Hematopoietic multipotent progenitor cell treated with erythropoietin and hydrocortisone succinate and interleukin-3 and kit ligand, for 6 days (in vitro differentiated cells): ENCODE data around the gene RB1.
"Not testable (repeated sequence)": the region's sequence is repeated elsewhere in the genome, so short reads cannot be mapped to it uniquely, and the experiment has no call there.

Source experiments
- DNase-seq: peaks from one replicate; pipeline ENCODE4 v3.0.0-alpha.2; 2015

The RB1 gene

DNA sequence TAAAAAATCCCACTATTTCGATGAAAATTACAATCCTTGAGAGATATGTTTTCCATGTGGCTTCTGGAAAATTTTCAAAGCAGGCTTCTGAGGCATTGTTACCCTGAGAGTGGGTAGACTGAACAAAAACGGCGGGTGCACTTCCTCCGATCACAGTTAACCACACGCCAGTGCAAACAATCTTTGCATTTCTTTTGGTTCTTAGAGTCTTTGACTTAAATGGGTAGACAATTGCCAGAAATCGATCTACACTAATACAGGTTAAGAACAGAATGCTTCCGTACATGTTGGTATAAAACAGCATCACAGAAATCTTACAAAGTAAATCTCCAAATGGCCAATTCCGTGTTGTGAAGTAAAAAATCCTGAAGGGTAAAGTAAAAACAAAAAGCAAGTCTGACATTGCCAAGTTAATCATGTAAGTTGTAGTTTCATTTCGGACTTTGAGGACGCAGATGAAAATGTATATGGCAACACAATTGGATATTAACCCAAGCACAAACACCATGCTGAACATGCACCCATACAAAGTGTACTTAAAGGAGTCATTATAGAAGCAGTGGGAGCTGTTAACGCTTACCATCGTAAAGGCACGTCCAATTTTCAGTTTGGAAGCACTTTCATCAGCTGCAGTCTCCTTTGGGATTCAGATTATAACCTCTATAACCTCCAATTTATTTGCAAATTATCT lies 108.4 kb downstream of the RB1 start:
- no peak for DNase-seq

DNA sequence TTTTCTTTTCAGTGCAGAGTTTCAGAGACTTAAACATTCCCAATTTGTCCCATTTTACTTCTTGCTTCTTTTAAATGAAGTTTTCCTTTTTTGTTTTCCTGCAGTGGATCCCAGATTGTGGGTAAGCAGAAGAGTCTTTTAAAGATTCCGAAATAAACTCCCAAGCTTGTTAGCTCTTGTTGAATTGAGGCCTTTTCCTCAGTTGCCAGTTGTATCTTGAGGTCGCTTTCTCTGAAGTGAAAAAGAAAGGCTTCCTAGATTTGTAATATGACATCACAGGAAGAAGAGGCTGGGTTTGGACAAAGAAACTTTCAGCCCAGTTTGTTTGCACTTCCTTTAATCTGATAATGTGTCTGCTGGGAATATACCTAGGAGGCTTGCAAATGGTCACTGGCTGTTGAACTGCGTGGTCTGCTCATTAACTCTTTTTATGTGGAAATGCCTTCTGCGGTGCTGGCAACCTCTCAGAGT lies 109.4 kb downstream of the RB1 start, which contains the start of gene LPAR6:
TSS of gene LPAR6 (minus strand) at position 233 of the 471 bp plus-strand sequence. CDS start 690 bp downstream, outside the sequence.
- peak; percentile 27 for DNase-seq

DNA sequence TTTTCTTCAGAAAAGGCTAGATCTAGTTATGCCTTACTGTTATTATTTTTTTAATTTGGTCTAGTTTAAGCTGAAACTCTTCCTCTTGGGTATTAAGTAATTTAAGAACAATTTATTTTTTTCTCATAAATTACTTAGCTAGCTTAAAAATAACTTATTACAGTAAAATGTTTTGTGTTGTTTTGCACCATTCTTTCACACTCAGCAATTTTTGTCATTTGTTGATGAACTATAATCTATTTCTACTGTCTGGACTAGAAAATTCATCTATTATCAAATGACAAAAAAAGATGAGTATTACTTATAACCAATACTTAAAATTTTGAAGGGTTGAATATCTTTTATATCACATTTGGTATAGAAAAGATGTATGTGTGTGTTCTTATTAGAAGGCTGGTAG lies 111.0 kb downstream of the RB1 start:
- no peak for DNase-seq

DNA sequence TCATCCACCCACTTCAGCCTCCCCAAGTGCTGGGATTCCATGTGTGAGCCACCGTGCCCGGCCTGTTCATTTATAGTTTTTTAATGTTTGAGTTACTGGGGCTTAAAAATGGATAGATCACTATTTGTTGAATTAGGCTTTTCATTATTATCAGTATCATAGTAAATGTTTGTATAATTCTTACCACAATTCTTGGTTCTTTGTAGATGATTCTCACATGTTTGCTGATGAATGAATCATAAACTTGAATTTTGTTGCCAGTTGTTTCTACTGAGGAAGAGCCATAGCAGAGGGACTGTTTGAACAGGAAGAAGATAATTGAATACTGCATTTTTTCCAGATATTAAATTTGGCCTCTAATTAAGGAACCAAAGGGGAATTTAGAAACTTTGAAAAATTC lies 112.0 kb downstream of the RB1 start:
- no peak for DNase-seq

DNA sequence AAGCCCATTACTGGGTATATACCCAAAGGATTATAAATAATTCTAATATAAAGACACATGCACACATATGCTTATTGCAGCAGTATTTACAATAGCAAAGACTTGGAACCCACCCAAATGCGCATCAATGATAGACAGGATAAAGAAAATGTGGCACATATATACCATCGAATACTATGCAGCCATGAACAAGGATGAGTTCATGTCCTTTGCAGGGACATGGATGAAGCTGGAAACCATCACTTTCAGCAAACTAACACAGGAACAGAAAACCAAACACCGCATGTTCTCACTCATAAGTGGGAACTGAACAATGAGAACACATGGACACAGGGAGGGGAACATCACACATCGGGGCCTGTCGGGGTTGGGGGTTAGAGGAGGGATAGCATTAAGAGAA lies 118.5 kb downstream of the RB1 start:
- DNase-seq = not testable (repeated sequence)

DNA sequence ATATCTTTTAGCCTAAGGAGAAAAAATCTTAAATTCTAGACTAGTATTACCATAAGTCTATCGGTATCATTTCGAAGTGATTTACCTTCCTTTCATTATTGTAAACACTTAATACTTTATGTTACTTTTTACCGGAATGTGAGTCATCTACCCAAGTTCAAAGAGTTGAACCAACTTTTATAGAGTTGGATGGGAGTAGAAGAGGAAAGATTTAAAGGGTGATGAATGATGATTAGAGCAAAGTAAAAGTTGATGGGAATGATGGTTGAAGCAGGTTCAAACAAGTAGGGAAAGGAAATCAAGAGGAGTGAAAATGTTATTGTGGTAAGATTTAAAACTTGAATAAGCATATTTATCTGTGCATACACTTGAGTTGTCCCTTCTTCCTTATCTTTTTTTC lies 120.7 kb downstream of the RB1 start:
- no peak for DNase-seq

DNA sequence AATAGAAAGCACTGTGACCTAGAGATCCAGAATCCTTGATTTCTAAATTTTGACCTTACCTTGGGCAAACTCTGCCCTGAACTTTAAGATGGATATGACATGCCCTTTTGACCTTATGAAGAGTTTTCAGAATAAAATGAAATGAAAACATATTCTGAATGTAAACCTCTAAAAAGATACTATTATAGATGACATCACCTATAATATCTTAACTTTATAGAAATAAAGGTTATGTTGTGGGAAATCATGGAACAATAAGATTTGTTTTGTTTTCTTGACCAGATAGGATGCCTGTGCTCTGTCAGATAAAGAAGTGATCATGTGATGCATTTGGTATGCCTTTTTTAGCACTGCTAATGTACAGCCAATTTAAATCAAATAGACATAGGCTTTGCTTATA lies 122.5 kb downstream of the RB1 start:
- no peak for DNase-seq

DNA sequence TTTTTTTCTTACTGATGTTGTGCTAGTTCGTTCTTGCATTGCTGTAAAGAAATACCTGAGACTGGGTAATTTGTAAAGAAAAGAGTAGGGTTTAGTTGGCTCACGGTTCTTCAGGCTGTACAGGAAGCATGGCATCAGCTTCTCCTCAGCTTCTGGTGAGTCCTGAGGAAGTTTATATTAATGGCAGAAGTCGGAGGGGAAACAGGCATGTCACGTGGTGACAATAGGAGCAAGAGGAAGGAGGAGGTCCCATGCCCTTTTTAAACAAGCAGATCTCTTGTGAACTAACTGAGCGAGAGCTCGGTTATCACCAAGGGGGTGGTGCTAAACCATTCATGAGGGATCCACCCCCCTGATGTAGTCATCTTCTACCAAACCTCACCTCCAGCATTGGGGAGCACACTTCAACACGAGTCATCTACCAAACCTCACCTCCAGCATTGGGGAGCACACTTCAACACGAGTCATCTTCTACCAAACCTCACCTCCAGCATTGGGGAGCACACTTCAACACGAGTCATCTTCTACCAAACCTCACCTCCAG lies 123.3 kb downstream of the RB1 start:
- not testable (repeated sequence) for DNase-seq

DNA sequence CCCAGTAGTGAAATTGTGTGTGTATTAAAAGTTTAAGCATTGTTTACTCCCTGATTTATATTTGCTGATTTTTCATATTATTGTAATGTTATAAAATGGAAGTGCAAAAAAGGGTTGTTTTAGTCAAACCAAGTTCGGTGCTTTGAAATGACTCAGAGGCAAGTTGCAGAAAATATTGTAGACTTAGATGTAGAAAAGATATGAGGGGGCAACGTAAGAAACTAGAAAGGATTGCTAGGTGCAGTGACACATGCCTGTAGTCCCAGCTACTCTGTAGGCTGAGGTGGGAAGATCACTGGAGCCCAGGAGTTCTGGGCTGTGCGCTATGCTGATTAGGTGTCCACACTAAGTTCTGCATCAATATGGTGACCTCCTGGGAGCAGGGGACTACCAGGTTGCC lies 125.5 kb downstream of the RB1 start:
- DNase-seq = no peak

DNA sequence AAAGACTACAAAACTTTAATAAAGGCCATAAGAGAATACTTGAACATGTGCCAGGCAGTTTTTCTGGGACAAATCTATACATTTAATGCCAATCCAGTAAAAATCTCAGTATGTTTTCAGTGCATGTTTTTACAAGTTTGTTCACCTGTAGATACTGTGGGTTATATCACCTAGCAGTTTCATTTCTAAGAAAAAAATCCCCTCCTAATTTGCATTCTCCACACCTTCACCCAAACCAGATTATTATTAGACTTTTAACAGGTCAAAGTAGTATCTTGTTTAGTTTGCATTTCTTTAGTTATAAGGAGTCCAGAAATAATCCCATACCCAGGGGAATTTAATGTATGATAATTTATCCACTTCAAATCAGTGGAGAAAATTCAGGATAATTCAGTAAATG lies 126.3 kb downstream of the RB1 start:
- no peak for DNase-seq

DNA sequence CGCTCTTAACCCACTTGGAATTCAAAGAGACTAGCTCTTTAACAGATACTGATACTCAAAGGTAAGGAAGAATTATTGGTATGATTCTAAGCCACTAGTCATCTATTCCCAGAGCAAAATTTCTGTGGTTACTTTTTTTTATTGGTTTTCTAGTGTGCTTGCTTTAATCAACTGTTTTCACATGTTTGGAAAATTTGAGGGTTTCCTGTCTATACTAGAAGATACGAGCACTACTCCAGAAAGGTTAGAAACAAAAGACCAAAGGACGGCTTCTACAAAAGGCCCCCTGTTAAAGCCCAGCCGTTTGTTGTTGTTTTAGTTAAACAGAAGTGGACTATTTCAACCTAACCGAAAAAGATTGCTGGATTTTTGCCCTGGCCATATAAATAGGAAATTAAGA lies 127.9 kb downstream of the RB1 start:
- peak; percentile 65 for DNase-seq

DNA sequence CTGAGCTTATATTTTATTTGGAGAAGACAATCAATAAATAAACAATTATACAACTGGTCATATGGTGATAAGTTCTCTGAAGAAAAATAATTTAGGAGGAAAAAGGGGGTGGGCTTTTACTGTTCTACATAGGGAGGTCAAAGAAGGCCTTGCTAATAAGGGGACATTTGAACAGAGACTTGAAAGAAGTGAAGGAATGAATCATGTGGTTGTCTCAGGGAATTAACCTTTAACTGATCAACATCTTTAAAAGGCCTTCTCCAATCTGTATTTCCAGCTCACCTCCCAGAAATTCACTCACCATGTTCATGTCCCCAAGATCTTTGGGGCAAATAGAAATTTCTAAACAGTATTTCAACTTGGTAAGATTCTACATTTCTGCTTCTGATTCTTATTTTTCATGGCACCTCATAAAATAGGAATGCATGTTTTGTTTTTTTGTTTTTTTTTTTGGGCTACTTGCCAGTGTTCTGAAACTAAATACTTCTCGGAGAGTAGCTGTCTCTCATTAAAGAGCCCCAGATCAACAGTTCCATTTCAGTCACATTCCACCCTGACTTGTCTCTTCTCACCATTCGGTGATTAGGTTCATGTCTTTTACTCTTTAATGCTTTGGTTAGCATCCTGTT lies 128.6 kb downstream of the RB1 start:
- no peak for DNase-seq

DNA sequence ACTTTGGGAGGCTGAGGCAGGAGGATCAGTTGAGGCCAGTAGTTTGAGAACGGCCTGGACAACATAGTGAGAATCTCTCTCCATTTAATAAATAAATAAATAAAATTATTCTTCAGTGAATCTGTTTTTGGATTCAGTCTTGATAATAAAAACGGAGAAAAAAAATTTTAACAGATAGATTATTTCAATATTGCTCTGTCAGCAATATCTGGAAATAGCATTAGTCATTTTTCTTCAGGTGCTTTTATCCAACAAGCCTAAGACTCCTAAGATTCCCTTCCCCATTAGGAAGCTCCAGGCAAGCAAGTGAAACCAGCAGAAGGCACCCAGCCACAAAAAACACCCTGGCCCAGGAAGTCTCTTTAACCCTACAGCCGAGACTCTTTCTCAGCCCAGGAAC lies 130.6 kb downstream of the RB1 start:
- DNase-seq = no peak

DNA sequence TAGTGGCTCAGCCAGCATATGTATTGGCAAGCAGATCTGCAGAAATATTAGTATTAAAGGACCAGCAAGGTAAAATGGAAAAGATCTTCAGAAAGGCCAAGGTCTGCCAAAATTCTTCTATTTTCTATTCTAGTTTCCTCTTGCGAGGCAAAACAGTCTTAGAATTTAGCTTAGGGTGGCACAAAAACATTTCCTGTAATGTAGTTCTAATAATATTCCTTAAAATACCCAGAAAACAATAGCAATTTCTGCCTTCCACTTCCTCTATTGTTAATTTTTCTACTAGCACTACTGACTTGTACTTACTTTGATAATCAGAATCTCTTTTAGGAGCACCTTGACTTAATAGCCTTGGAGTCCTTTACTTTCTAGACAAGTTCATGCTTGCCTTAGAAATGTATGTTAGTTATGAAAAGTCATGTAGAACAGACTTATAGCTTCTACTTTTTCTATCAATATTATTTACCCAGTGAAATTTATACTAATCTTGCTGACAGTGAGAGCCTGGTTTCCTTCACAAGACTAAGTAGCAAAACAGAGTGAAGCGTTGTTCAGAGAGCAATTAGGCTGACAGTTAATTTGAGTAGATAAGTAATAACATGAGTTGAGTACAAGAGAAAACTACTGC lies 133.2 kb downstream of the RB1 start:
- DNase-seq = no peak

DNA sequence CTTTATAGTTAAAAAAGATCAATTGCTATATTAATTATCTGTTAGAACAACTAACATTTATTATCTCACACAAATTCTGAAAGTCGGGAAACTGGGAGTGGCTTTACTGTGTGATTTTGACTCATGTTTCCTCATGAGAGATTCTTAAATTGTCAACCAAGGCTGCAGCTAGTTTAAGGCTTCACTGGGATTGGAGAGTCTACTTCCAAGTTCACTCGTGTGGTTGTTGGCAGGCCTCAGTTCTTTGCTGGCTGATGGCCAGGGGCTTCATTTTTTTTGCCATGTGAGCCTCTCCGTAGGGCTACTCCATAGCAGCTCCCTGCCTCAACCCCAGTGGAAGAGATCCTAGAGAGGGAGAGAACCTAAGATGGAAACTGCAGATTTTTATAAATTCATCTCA lies 133.8 kb downstream of the RB1 start:
- DNase-seq = no peak

DNA sequence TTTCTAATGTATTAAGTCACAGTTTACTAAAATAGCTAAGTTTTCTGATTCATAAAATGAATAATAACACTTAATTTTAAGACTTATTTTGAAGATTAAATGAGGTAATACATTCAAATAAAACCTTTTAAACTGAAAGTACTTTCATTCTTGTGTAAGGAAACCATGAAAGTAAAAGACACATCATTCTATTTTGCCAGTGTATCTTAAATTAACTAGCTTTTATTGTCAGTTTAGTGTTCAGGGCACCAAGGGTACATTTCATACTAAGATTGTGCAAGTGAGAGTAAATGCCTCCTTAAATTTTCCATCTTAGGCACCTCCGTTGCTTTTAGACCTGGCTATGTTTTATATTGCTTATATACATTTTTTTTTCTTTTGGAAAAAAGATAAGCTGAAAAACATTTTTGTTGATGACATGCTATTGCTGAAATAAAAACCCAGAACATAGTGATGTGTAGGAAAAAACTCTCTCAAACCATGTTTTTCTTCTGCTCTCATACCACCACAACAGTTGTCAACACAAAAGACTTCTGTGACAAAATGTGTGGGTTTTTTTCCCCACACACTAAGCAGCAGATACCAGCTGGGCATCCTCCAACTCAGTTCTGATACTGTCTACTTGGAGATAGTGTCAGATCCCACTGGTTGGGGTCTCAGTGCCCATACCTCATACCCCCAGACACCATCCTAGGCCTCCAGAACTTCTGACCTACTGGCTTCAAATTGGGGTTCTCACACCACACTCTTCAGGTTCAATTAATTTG lies 140.1 kb downstream of the RB1 start:
- no peak for DNase-seq

DNA sequence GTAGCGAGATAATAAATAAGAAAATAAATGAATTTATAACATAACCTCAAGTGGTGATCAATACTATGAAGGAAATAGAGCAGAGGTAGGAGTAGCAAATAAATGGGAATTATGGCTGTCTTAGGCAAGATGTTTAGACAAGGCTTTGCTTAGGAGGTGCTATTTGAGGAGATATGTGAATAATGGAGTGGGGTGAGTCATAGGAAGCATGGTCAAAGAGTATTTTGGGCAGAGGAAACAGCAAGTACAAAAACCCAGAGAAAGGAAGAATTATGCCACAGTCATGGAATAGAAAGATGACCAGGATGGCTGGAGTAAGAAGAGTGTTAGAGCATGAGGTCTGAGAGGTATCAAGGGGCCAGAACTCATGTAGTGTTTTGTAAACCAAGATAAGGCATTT lies 142.9 kb downstream of the RB1 start:
- no peak for DNase-seq

DNA sequence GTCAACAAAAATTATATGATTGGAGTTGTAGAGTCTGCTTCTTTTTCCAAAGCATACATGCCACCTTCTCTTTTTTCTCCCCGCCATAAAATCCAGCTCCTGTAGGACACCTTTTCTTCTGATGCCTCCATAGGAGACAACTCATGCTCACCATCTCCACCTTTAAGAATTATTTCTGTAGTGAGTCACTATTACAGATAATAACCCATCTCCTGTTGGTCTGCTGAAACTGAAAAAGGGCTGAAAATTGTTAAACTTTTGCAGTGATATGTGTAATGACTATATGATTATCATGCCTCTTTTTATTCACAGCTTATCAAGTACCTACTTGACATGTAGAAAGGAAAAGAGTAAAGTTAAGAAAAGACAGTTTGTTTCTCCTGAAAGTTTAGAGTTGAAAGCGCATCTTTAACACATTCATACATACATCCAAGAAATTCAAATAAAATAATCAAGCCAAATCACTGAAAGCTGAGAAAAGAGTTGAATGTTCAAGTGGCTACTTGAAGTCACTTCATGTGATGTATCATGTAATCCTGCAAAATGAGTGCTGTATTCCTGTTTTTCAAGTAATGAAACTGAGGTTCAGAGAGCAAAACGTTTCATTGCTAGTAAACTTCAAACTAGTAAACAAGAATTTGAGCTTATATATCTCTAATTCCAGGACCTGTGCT lies 144.9 kb downstream of the RB1 start:
- DNase-seq = no peak

DNA sequence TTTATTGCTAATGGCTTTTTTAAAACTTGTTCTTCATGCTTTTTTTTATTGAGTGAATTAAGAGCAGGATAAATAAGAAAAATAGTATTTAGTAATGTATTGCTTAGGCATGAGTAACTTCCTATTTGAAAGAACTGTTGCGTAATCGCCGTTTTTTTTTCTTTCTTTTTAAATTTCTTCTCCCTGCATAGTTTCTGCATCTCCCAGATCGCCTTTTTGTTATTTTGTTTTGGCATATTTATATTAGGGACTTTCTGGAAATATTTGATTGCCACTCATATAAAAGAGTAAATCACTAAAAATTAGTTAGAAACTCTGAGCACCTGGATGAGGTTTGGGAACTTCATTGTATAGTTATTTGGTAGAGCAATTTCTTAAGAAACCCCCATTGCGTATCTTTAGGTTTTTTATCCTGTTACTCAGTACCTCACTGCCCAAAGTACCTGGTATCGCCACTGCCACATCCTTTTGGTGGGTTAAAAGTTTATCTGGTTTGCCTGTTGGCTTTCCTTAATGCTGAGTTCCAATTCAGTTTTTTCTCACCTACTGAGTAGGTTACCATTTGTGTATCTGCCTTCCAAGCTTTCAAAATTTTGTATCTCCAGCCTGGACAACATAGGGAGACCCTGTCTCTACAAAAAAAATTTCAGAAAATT lies 145.5 kb downstream of the RB1 start:
- peak; percentile 72 for DNase-seq

DNA sequence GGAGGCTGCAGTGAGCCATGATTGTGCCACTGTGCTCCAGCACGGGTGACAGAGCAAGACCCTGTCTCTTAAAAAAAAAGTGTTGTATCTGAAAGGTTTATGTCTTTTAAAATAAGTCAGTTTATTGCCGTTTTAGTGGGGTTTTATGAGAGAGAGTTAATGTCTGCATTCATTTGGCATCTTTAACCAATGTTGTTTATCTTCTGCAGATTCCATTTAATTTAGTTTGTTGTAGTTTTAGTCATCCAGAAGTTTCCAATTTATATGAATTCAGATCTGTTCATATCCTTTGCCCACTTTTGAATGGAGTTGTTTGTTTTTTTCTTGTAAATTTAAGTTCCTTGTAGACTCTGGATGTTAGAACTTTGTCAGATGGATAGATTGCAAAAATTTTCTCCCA lies 146.1 kb downstream of the RB1 start:
- DNase-seq = no peak

DNA sequence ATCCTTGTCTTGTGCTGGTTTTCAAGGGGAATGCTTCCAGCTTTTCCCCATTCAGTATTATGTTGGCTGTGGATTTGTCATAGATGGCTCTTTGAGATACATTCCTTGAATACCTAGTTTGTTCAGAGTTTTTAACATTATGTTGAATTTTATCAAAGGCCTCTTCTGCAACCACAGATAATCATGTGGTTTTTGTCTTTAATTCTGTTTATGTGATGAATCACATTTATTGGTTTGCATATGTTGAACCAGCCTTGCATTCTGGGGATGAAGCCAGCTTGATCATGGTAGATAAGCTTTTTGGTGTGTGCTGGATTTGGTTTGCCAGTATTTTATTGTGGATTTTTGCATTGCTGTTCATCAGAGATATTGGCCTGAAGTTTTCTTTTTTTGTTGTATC lies 147.6 kb downstream of the RB1 start:
- peak; percentile 17 for DNase-seq

DNA sequence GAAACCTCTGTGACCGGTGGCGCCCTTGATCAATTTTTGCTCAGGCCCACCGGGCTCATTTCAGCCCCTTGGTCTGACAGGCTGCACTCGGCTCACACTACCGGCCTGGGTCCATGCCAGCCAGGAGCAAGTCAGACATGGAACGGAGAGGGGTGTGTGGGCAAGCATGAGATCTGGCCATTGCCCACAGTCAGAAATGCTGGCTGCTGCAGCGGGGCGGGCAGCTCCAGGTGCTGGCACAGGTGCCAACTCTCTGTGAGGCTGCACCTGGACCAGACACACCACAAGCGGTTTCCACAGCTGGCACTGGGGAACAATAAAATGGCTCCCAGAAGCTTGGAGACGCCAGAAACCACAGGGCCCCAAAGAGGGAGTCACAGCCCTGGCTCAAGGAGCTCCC lies 153.0 kb downstream of the RB1 start:
- DNase-seq = no peak
